Glutamatergic neuron (in vitro differentiated cells): ENCODE results near the gene NHERF1. TPM values are rescaled to one million over a fixed set of nuclear protein-coding genes. Genes with fewer than 3 reads are reported as not detected.

Experiments
- DNase-seq: peaks from one replicate; pipeline ENCODE4 v3.0.0; 2022
- H3K27ac Mint-ChIP-seq: one replicate; pipeline ENCODE4 v1.8.0; 2020; ENCODE audit warnings: mild to moderate bottlenecking, mixed read lengths, inconsistent platforms; ENCODE audit not compliant: unreplicated experiment
- H3K27me3 Mint-ChIP-seq: one replicate; pipeline ENCODE4 v1.8.0; 2020; ENCODE audit warnings: mild to moderate bottlenecking, moderate library complexity, mixed read lengths, inconsistent platforms; ENCODE audit not compliant: unreplicated experiment
- H3K36me3 Mint-ChIP-seq: one replicate; pipeline ENCODE4 v1.8.0; 2020; ENCODE audit warnings: mild to moderate bottlenecking, mixed read lengths, inconsistent platforms; ENCODE audit not compliant: unreplicated experiment
- H3K4me1 Mint-ChIP-seq: one replicate; pipeline ENCODE4 v1.8.0; 2020; ENCODE audit warnings: mild to moderate bottlenecking, low read depth, mixed read lengths, inconsistent platforms; ENCODE audit not compliant: unreplicated experiment
- H3K4me3 Mint-ChIP-seq: one replicate; pipeline ENCODE4 v1.8.0; 2020; ENCODE audit warnings: mild to moderate bottlenecking, mixed read lengths, inconsistent platforms; ENCODE audit not compliant: unreplicated experiment
- H3K9me3 Mint-ChIP-seq: one replicate; pipeline ENCODE4 v1.8.0; 2020; ENCODE audit warnings: mild to moderate bottlenecking, moderate library complexity, mixed read lengths, inconsistent platforms; ENCODE audit not compliant: unreplicated experiment
- CTCF ChIP-seq: fragments of 200-600 bp; sonication (generic); IDR thresholded peaks from one replicate; pipeline ENCODE4 v1.5.0; 2021; ENCODE audit not compliant: partially characterized antibody, unreplicated experiment
- total RNA-seq: library from RNA; stranded (reverse); fragmentation: NEBNext Ultra II Directional; extraction: Animal tissue kit (Norgen Biotek cat#: 25700); gene quantifications from one replicate; pipeline ENCODE4 v1.2.1, GENCODE V29; 2021; ENCODE audit not compliant: unreplicated experiment

The NHERF1 gene
- total RNA-seq, 1 donor from 2014 or later: 26.9 TPM

- Mint-ChIP-seq H3K4me3 (no peak overlapping the region), H3K4me1 (no peaks in the 10 kb centered on the region), H3K27me3 (peaks cover 3% of the 10 kb centered on the region), H3K9me3 (peaks cover 2% of the 10 kb centered on the region), H3K27ac (no peak overlapping the region), H3K36me3 (no peaks in the 10 kb centered on the region)
- no peak for TF ChIP-seq CTCF
- DNase-seq: no peak
These were observed 20.3 kb upstream of the NHERF1 start for GRCh38 chr17:74728033-74728701.

- no peaks in the 10 kb centered on the region for H3K36me3 Mint-ChIP-seq
- H3K27me3 Mint-ChIP-seq: peaks cover 3% of the 10 kb centered on the region
- H3K27ac Mint-ChIP-seq: no peak overlapping the region
- TF ChIP-seq CTCF: no peak
- peaks cover 2% of the 10 kb centered on the region for H3K9me3 Mint-ChIP-seq
- H3K4me3 Mint-ChIP-seq: no peak overlapping the region
- H3K4me1 Mint-ChIP-seq: no peaks in the 10 kb centered on the region
- DNase-seq: no peak
These were observed 19.7 kb upstream of the NHERF1 start for GRCh38 chr17:74728702-74729075.

- Mint-ChIP-seq H3K9me3 (peaks cover 2% of the 10 kb centered on the region), H3K27me3 (peaks cover 3% of the 10 kb centered on the region), H3K27ac (no peak overlapping the region), H3K4me3 (no peak overlapping the region), H3K4me1 (no peaks in the 10 kb centered on the region), H3K36me3 (no peaks in the 10 kb centered on the region)
- no peak for DNase-seq
- TF ChIP-seq CTCF: no peak
These were observed 19.1 kb upstream of the NHERF1 start for GRCh38 chr17:74729368-74729767.

- H3K36me3 Mint-ChIP-seq: no peaks in the 10 kb centered on the region
- H3K27ac Mint-ChIP-seq: no peak overlapping the region
- no peak overlapping the region for H3K4me3 Mint-ChIP-seq
- peaks cover 3% of the 10 kb centered on the region for H3K9me3 Mint-ChIP-seq
- TF ChIP-seq CTCF: no peak
- peaks cover 3% of the 10 kb centered on the region for H3K27me3 Mint-ChIP-seq
- H3K4me1 Mint-ChIP-seq: no peaks in the 10 kb centered on the region
- no peak for DNase-seq
These were observed 18.6 kb upstream of the NHERF1 start for GRCh38 chr17:74729866-74730265.

GRCh38 chr17:74730491-74731346 lies 17.7 kb upstream of the NHERF1 start:
- Mint-ChIP-seq H3K27ac (no peak overlapping the region), H3K4me3 (no peak overlapping the region), H3K27me3 (peaks cover 3% of the 10 kb centered on the region), H3K4me1 (no peaks in the 10 kb centered on the region), H3K9me3 (peaks cover 3% of the 10 kb centered on the region), H3K36me3 (no peaks in the 10 kb centered on the region)
- DNase-seq: no peak
- no peak for TF ChIP-seq CTCF
